HT-29 (cell line): ENCODE data around the gene CPN1. TPM values are rescaled to one million over a fixed set of nuclear protein-coding genes. Genes with fewer than 3 reads are reported as not detected.
A peak's percentile ranks its signal among the peaks of the same experiment; 100 is the strongest.
"Not testable (repeated sequence)": the region's sequence is repeated elsewhere in the genome, so short reads cannot be mapped to it uniquely, and the experiment has no call there.

Experiments
- DNase-seq: peaks from one replicate; pipeline ENCODE4 v3.0.0-alpha.2; 2015; ENCODE audit warnings: low spot score
- total RNA-seq: library from RNA; depleted of rRNA; stranded (reverse); fragments of >200 nt; shearing (Covaris generic); gene quantifications from 2 replicates; pipeline ENCODE4 v1.2.3, GENCODE V29; 2014

CPN1 gene
- total RNA-seq, 1 experiment from 2014 or later = not detected

- DNase-seq = not testable (repeated sequence)
Measured at GRCh38 chr10:100082276-100082675, 607 bp upstream of the CPN1 start.

DNA sequence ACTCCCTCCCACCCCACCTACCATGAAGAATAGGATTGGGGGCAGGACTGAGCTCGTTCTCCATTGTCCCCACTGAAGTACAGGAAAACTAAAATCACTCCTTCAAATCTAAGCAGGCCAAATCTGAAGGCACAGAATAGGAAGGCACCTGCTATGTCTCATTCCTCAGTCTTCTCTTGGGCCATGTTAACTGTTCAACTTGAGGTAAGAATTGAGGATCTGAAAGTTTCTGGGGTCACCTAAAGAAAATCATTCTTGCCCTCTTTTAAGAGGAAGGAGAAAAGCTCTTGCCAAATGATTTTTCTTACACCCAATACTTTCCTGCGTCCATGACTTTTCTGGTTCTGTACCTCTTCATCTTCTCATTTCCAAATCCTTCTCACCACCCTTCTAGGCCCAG, 4.9 kb downstream of the CPN1 start:
- DNase-seq = no peak

DNA sequence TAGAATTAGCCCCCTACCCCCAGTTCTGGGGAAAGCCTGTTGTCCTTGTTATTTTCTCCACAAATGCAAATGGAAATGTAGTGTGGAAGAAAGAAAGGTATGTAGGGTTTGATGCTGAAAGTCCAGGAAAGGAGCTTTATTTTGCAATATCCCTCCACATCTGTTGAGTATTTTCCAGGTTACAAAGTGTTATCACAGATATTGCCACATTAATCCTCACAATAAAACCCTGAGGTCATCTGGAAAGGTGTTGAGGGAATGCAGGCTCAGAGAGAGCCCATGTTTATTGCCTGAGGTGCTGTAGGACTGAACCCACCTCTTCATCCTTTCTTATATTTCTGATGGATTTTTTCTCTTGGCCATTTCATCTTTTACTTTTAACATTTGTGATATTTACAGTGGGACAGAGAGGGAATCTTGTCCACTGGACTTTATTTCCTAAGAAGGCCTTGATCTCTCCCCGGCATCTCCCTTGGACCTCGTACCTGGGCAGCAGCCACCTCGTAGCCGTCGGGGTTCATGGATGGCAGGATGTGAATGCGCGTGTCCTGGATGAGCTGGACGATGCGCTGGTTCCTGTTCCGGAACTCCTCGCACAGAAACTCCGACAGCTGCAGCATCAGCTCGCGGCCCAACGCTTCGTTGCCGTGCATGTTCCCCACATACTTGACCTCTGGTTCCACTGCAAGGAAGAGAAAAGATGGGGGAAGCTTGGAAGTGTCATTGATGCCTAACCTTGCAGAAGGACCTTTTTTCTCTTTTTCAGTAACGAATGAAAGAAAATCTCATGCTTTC, 6.0 kb downstream of the CPN1 start:
- no peak for DNase-seq

DNA sequence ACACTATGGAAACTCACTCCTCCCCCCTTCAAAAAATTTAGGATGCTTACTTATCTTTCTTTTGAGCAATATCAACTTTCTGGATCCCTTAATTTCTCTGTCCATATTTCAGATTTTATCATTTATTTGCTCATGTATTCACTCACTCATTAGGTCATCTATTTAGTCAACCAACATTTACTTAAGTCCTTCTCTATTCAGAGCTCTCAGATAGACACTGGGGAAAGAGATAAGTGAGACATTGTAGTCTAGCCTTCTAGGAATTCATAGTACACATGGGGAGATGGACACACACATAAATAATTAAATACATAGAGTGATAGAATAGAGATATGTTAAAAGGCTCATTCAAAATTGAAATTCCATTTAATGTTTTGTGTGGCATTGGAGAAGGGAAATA, 9.2 kb downstream of the CPN1 start:
- no peak for DNase-seq

DNA sequence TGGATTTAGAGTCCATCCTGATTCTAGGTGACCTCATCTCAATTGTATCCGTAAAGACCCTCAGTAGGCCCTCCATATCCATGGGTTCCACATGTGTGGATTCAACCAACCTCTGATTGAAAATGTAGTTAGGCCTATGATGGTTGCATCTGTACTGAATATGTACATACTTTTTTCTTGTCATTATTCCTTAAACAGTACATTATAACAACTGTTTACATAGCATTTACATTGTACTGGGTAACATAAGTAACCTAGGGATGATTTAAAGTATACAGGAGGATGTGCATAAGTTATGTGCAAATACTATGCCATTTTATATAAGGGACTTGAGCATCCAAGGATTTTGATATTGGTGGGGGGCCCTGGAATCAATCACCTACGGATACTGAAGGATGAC, 10.1 kb downstream of the CPN1 start:
- DNase-seq = no peak

GRCh38 chr10:100067466-100067865, 14.2 kb downstream of the CPN1 start:
- no peak for DNase-seq

GRCh38 chr10:100065084-100065660, 16.5 kb downstream of the CPN1 start:
- no peak for DNase-seq

DNA sequence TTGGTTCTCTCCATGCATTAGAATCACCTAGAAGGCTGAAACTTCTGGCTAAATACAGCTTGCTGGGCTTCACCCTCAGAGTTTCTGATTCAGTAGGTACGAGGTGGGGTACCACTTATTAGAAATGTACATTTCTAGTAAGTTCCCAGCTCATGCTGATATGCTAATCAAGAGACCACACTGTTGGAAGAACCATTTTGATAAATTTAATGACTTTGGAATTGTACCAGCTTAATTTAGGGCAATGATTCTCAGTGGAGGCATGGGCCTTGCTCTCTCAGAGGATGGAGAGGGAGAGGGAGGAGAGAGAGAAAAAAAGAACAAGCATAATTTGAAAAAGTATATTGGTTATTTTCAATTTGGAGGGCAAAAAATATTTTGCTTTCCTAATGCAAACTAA, 20.3 kb downstream of the CPN1 start:
- no peak for DNase-seq

DNA sequence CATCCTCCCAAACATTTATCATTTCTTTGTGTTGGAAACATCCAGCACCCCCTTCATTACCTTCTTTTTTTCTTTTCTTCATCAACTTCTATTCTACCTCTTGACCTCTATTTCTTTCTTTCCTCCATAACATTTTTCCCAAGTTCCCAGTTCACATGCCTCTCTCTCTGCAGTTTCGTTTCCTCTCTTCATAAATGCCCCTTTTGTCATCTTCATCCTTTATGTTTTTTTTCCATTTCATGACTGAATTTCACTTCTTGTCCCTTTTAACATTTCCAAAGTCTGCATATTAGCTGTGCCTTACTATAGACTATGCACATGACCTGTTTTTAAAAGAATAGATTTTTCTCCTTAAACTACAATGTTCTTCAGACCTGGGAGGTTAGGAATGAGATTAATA, 23.7 kb downstream of the CPN1 start:
- DNase-seq = no peak

DNA sequence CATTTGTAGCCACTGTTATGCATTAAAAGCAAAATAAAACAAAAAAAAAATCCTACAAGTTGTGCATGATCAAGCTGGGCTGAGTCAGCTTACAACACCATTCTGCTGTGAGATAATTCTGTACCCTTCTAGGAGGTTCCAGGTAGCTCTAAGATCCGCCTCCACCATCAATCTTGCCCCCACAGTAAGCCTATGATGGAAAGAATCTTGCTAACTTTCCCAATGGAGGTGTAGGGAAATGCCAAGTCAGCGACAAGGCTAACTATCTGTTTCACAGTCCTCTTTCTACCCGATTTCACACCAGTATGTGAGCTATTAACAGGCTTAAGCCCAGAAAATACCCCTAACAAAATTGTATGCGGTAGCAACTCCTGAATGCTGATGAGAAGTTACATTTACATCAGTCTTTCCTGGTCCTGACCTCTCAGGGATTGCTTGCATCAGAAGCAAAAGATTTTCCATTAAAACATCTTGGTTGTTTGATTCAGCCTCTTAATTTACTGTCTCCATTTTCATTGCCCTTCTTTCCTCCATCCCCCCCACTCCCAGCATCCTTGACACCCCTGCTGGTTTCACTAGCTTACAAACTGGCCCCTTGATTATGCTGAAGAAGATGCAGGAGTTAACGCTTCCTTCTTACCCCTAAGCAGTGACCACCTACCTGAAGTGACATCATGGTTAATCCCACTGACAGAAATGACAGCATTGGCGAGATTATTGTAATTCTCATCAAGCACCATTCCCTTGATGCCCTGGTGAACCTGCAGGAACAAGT, 27.8 kb downstream of the CPN1 start:
- no peak for DNase-seq

- peak; percentile 93 for DNase-seq
Measured at GRCh38 chr10:100046021-100046486, 35.6 kb downstream of the CPN1 start.

- DNase-seq = no peak
Measured at GRCh38 chr10:100045592-100045991, 36.1 kb downstream of the CPN1 start.

- DNase-seq = no peak
Measured at GRCh38 chr10:100043796-100044195, 37.9 kb downstream of the CPN1 start.

- peak; percentile 43 for DNase-seq
Measured at GRCh38 chr10:100043344-100043743, 38.3 kb downstream of the CPN1 start.

DNA sequence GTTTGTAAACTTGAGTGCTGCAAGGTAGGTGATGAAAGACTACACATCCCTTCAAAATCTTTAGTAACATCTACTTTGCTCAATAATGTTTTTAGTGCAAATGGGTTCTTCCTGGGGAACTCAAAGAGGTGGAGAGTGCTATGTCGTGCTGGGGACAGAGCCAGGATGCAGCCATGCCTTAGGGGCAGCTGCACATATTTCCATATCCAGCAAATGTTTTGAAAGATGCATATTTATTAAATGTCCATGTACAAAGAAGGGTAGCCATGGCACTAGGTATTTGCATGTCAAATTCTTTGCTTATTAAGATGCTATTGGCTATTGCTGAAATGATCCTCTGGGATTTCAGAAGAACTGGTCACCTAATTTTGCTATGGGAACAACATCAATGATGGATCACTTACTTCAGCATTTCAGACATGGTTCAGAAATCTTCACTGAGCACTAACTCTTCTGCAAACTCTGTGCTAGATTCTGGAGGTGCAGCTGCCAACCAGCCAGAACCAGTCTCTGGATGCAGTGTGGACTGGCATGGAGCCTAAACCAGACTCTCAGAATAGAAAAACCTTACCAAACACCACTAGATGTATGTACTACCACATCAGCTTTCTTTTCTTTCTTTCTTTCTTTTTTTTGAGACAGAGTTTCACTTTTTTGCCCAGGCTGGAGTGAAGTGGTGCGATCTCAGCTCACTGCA, 40.2 kb downstream of the CPN1 start:
- no peak for DNase-seq

DNA sequence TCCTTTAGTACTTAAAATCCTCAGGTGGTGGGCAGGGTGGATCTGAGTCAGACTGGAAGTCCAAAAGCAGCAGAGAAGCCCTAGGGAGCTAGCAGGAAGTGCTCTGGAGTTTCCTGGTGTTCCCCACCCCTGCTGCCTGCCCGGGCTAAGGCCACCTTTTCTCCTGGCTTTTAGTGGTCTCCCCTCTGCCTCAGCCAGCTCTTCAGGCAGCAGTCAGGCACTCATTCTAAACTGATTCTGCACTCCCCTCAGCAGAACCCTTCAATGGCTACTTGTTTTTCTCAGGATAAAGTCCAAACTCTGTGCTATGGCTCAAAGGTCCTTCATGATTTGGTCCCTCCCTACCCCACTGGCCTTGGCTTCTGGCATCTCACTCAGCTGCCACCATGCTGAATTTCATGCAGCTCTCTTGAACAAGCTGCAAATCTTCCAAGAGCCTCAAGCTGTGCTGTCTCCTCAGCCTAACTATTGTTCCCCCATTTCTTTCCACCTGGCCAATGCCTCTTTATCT, 43.1 kb downstream of the CPN1 start:
- DNase-seq = peak; percentile 16

DNA sequence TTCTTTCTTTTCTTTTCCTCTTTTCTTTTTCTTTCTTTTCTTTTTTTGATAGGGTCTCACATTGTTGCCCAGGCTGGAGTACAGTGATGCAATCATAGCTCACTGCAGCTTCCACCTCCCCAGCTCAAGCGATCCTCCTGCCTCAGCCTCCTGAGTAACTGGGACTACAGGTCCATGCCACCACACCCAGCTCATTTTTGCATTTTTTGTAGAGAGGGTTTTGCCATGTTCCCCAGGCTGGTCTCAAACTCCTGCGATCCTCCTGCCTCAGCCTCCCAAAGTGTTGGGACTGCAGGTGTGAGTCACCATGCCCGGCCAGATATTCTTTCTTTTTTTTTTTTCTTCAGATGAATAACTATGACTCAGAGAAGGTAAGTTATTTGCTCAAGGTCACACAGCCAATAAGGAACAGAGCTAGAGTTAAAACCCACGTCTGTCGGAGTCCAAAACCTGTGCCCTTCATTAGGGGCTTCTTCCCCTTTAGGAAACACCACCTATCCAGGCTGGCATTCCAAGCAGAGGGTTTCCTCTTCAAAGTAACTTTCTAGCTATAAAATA, 43.8 kb downstream of the CPN1 start:
- no peak for DNase-seq

- no peak for DNase-seq
Measured at GRCh38 chr10:100036850-100037249, 44.8 kb downstream of the CPN1 start.

- no peak for DNase-seq
Measured at GRCh38 chr10:100033766-100034418, 47.8 kb downstream of the CPN1 start.

GRCh38 chr10:100027416-100027815, 54.3 kb downstream of the CPN1 start:
- no peak for DNase-seq

- no peak for DNase-seq
Measured at GRCh38 chr10:100025576-100025975, 56.1 kb downstream of the CPN1 start.
